ENCODE results near the gene TTN.

TTN gene

DNA sequence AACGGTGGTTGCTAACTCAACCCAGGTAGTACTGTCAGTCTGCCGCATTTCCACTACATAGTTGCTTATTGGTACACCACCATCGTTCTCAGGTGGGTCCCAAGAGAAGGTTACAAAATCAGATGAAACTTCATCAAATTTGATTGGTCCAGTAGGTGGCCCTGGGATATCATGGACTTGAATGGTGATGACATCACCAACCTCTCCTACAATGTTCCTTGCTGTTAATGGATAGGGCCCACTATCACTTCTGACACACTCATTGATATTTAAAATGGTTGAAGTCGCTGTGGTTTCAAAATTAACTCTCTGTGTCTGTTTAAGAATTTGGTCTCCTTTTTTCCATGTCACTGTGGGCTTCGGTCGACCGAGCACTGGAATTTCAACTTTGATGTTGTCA lies 232.4 kb downstream of the TTN start:
- Histone ChIP-seq H3K4me1 (ENCODE audit: low read length) (no peaks in the 10 kb centered on the region), H3K27ac (ENCODE audit: low read length) (no peak overlapping the region), H3F3A (ENCODE audit: insufficient read depth, low read length) (no peaks in the 10 kb centered on the region), H3K79me2 (ENCODE audit: low read length) (no peaks in the 10 kb centered on the region), H3K9me2 (replicated peaks; ENCODE audit: insufficient read depth, low read length) (no peaks in the 10 kb centered on the region), H4K20me1 (ENCODE audit: insufficient read depth, low read length) (no peaks in the 10 kb centered on the region), H3K4me2 (ENCODE audit: low read depth, low read length) (no peak overlapping the region), H3K9me3 (replicated peaks; ENCODE audit: insufficient read depth, low read length) (no peaks in the 10 kb centered on the region), H3K9ac (ENCODE audit: low read length) (no peak overlapping the region), H3K36me3 (replicated peaks; ENCODE audit: insufficient read depth, low read length) (no peaks in the 10 kb centered on the region), H3K4me3 (ENCODE audit: low read length) (no peak overlapping the region), H3K27me3 (replicated peaks; ENCODE audit: insufficient read depth, low read length) (no peaks in the 10 kb centered on the region), H2AFZ (ENCODE audit: low read length) (no peak overlapping the region)
- TF ChIP-seq CTCF (IDR thresholded peaks at IDR 0.05; ENCODE audit: low read length), result no peak
- TF ChIP-seq EZH2 (optimal IDR thresholded peaks at IDR 0.05; ENCODE audit: low read depth, low read length), result no peak
- no peak for TF ChIP-seq EZH2phosphoT487 (IDR thresholded peaks at IDR 0.05; ENCODE audit: low read length)
- no peak for DNase-seq

- TF ChIP-seq EZH2phosphoT487 (IDR thresholded peaks at IDR 0.05; ENCODE audit: low read length) (no peak), EZH2 (optimal IDR thresholded peaks at IDR 0.05; ENCODE audit: low read depth, low read length) (no peak), CTCF (IDR thresholded peaks at IDR 0.05; ENCODE audit: low read length) (no peak)
- H3K4me1 ChIP-seq (ENCODE audit: low read length), result no peaks in the 10 kb centered on the region
- no peak overlapping the region for H3K4me3 ChIP-seq (ENCODE audit: low read length)
- H3K9me3 ChIP-seq (replicated peaks; ENCODE audit: insufficient read depth, low read length), result no peaks in the 10 kb centered on the region
- no peaks in the 10 kb centered on the region for H3K36me3 ChIP-seq (replicated peaks; ENCODE audit: insufficient read depth, low read length)
- H3F3A ChIP-seq (ENCODE audit: insufficient read depth, low read length), result no peaks in the 10 kb centered on the region
- no peak for DNase-seq
- H3K27me3 ChIP-seq (replicated peaks; ENCODE audit: insufficient read depth, low read length), result no peaks in the 10 kb centered on the region
- H3K79me2 ChIP-seq (ENCODE audit: low read length), result no peaks in the 10 kb centered on the region
- no peak overlapping the region for H2AFZ ChIP-seq (ENCODE audit: low read length)
- no peaks in the 10 kb centered on the region for H4K20me1 ChIP-seq (ENCODE audit: insufficient read depth, low read length)
- no peaks in the 10 kb centered on the region for H3K9me2 ChIP-seq (replicated peaks; ENCODE audit: insufficient read depth, low read length)
- no peak overlapping the region for H3K4me2 ChIP-seq (ENCODE audit: low read depth, low read length)
- H3K27ac ChIP-seq (ENCODE audit: low read length), result no peak overlapping the region
- H3K9ac ChIP-seq (ENCODE audit: low read length), result no peak overlapping the region
Measured at GRCh38 chr2:178568227-178568626, 239.0 kb downstream of the TTN start.

DNA sequence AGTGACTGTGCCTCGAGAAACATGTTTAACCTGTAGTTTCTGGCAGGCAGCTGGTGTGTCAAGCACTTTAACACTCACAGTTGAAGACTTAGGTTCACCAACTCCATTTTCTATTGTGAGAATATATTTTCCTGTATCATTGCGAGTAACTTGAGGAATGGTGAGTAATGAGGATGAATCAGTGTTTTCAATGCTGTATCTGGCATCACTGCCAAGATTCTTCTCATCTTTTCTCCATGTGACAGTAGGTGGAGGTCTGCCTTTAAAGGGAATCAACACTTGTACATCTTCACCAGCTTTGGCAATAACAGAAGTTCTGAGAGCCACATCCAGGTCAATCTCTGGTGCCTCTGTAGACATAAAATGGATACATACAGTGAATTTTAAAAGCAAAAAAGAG lies 254.2 kb downstream of the TTN start:
- Histone ChIP-seq H3K9me2 (replicated peaks; ENCODE audit: insufficient read depth, low read length) (no peaks in the 10 kb centered on the region), H3K9ac (ENCODE audit: low read length) (no peak overlapping the region), H3F3A (ENCODE audit: insufficient read depth, low read length) (no peaks in the 10 kb centered on the region), H3K4me1 (ENCODE audit: low read length) (0 out of 2 replicates have a peak, but pooled peaks cover 6% of the 10 kb centered on the region), H3K27me3 (replicated peaks; ENCODE audit: insufficient read depth, low read length) (no peaks in the 10 kb centered on the region), H3K36me3 (replicated peaks; ENCODE audit: insufficient read depth, low read length) (no peaks in the 10 kb centered on the region), H3K27ac (ENCODE audit: low read length) (no peak overlapping the region), H4K20me1 (ENCODE audit: insufficient read depth, low read length) (no peaks in the 10 kb centered on the region), H3K4me3 (ENCODE audit: low read length) (no peak overlapping the region), H3K79me2 (ENCODE audit: low read length) (no peaks in the 10 kb centered on the region), H3K9me3 (replicated peaks; ENCODE audit: insufficient read depth, low read length) (no peaks in the 10 kb centered on the region), H2AFZ (ENCODE audit: low read length) (no peak overlapping the region), H3K4me2 (ENCODE audit: low read depth, low read length) (no peak overlapping the region)
- DNase-seq, result no peak
- TF ChIP-seq EZH2 (optimal IDR thresholded peaks at IDR 0.05; ENCODE audit: low read depth, low read length), result no peak
- TF ChIP-seq EZH2phosphoT487 (IDR thresholded peaks at IDR 0.05; ENCODE audit: low read length), result no peak
- TF ChIP-seq CTCF (IDR thresholded peaks at IDR 0.05; ENCODE audit: low read length), result no peak
